H1 (cell line): ENCODE results near the gene PTDSS2. TPM values are rescaled to one million over a fixed set of nuclear protein-coding genes. Genes with fewer than 3 reads are reported as not detected.

ENCODE experiments used
- ASH2L ChIP-seq: fragments of 200-600, 300-600 bp; sonication (generic); IDR thresholded peaks from one replicate; pipeline ENCODE4 v1.7.1; 2017; ENCODE audit warnings: low read length
- CHD1 ChIP-seq: IDR thresholded peaks from 2 replicates; pipeline ENCODE4 v1.6.1; 2012; ENCODE audit warnings: low read depth, low read length, improper control_type of control experiment
- CHD7 ChIP-seq: fragments of 300-600 bp; sonication (generic); IDR thresholded peaks from 2 replicates; pipeline ENCODE4 v1.7.1; 2012; ENCODE audit warnings: low read length, moderate library complexity, mild to moderate bottlenecking, inconsistent platforms; ENCODE audit not compliant: insufficient replicate concordance
- CTBP2 ChIP-seq: IDR thresholded peaks from 2 replicates; pipeline ENCODE4 v1.7.0; 2011; ENCODE audit warnings: borderline replicate concordance, mild to moderate bottlenecking, moderate library complexity, mixed read lengths, low read length; ENCODE audit not compliant: insufficient read depth, insufficient read length
- GABPA ChIP-seq: IDR thresholded peaks from 2 replicates; pipeline ENCODE4 v1.6.1; 2011; ENCODE audit warnings: mild to moderate bottlenecking, low read length, moderate library complexity, borderline replicate concordance; ENCODE audit not compliant: insufficient read depth
- MAFK ChIP-seq: IDR thresholded peaks from 2 replicates; pipeline ENCODE4 v1.6.1; 2012; ENCODE audit warnings: low read depth, mild to moderate bottlenecking, improper control_type of control experiment, low read length
- NANOG ChIP-seq: IDR thresholded peaks from 2 replicates; pipeline ENCODE4 v1.6.1; 2011; ENCODE audit warnings: low read length, low read depth, mild to moderate bottlenecking, inconsistent platforms; ENCODE audit not compliant: insufficient read depth, poor library complexity, severe bottlenecking
- USF2 ChIP-seq: IDR thresholded peaks from 2 replicates; pipeline ENCODE4 v1.6.1; 2011; ENCODE audit warnings: low read length, improper control_type of control experiment
- ZNF274 ChIP-seq: IDR thresholded peaks from 2 replicates; pipeline ENCODE4 v1.7.0; 2012; ENCODE audit warnings: low read length, borderline replicate concordance; ENCODE audit errors: extremely low read depth
- polyA plus RNA-seq, 7 experiments: library from polyadenylated mRNA; depleted of rRNA in 3 of 7; stranded (reverse) in 5 of 7; unstranded in 2 of 7; fragments of >200 nt in 5 of 7; fragments of 200-250 nt in 2 of 7; gene quantifications; 1 replicate in 5 of 7; 2 replicates in 1 of 7; 4 replicates in 1 of 7; pipeline versions ENCODE4 v1.2.1 to v1.2.3, GENCODE V29; 2011 to 2013; ENCODE audit warnings: missing spikeins in 2 of 7, mixed read lengths in 2 of 7
- total RNA-seq: library from RNA; stranded (reverse); fragmentation: NEBNext Ultra II Directional; extraction: Animal tissue kit (Norgen Biotek cat#: 25700); gene quantifications from 2 replicates; pipeline ENCODE4 v1.2.1, GENCODE V29; 2021

PTDSS2 gene
- total and polyA plus RNA-seq, 2 of the 8 experiments (the other 6 are each of a cell fraction or from before 2014, with no cell fraction given) = 48.7 to 68.2 TPM

GRCh38 chr11:538431-539051 lies 88.5 kb downstream of the PTDSS2 start (continued):
- TF ChIP-seq CHD7 (no peak), USF2 (no peak), GABPA (no peak), CHD1 (no peak), CTBP2 (no peak), MAFK (no peak), NANOG (no peak), ASH2L (no peak), ZNF274 (no peak)
